NCI-H2227 (cell line): Measurements from ENCODE around the gene SHISA4.

Experiments
- DNase-seq: peaks from one replicate; lab custom pipeline; 2025; ENCODE audit not compliant: unreplicated experiment; lab: John Stamatoyannopoulos, UW

Gene SHISA4

GRCh38 chr1:201881617-201882016, 7.1 kb upstream of the SHISA4 start:
- DNase-seq = no peak

- DNase-seq = no peak
Observed at GRCh38 chr1:201882665-201883132, 6.0 kb upstream of the SHISA4 start.

GRCh38 chr1:201883266-201883665, 5.4 kb upstream of the SHISA4 start:
- no peak for DNase-seq

- DNase-seq = no peak
Observed at GRCh38 chr1:201883786-201884185, 4.9 kb upstream of the SHISA4 start.

- no peak for DNase-seq
Observed at GRCh38 chr1:201884425-201884824, 4.3 kb upstream of the SHISA4 start.

- DNase-seq = no peak
Observed at GRCh38 chr1:201885531-201886075, 3.1 kb upstream of the SHISA4 start.

- no peak for DNase-seq
Observed at GRCh38 chr1:201886103-201886885, 2.4 kb upstream of the SHISA4 start.

- no peak for DNase-seq
Observed at GRCh38 chr1:201887116-201887866, 1.4 kb upstream of the SHISA4 start.

GRCh38 chr1:201889090-201889968, 631 bp downstream of the SHISA4 start:
- DNase-seq = peak; percentile 32

GRCh38 chr1:201890223-201890622, 1.5 kb downstream of the SHISA4 start:
- no peak for DNase-seq

GRCh38 chr1:201890806-201891450, 2.2 kb downstream of the SHISA4 start:
- no peak for DNase-seq

- no peak for DNase-seq
Observed at GRCh38 chr1:201891451-201892045, 2.9 kb downstream of the SHISA4 start.

- no peak for DNase-seq
Observed at GRCh38 chr1:201892211-201892610, 3.5 kb downstream of the SHISA4 start.

- DNase-seq = no peak
Observed at GRCh38 chr1:201893431-201893830, 4.7 kb downstream of the SHISA4 start.

GRCh38 chr1:201894343-201895119, 5.8 kb downstream of the SHISA4 start:
- DNase-seq = no peak

- DNase-seq = no peak
Observed at GRCh38 chr1:201895120-201895665, 6.5 kb downstream of the SHISA4 start.

- DNase-seq = peak; percentile 92
Observed at GRCh38 chr1:201895913-201896807, 7.5 kb downstream of the SHISA4 start.

GRCh38 chr1:201896951-201897391, 8.3 kb downstream of the SHISA4 start:
- no peak for DNase-seq
